SK-N-SH (cell line): ENCODE data around the gene FMN2. TPM values are rescaled to one million over a fixed set of nuclear protein-coding genes. Genes with fewer than 3 reads are reported as not detected.

ENCODE experiments used
- CTCF ChIA-PET: fragments of 300-600, 350-600 bp; formaldehyde crosslinking; extraction: SDS; loops from one replicate; lab custom pipeline; 2021; lab: Yijun Ruan, JAX
- POLR2A ChIA-PET: fragments of 350-600 bp; sonication (Branson Sonifier 250); formaldehyde crosslinking; extraction: SDS; loops from one replicate; lab custom pipeline; 2020; ENCODE audit warnings: antibody characterized with exemption, inconsistent platforms; lab: Yijun Ruan, JAX
- DNase-seq: peaks from one replicate; pipeline ENCODE4 v3.0.0; 2012
- H2AFZ ChIP-seq: fragments of 200-600 bp; sonication (generic); 2 replicates; pipeline ENCODE4 v1.8.1; 2016; ENCODE audit warnings: antibody characterized with exemption, mild to moderate bottlenecking, low read depth
- H3F3A ChIP-seq: fragments of 200-600 bp; sonication (generic); replicated peaks from 2 replicates; pipeline ENCODE3; 2016; ENCODE audit warnings: antibody characterized with exemption, mild to moderate bottlenecking; ENCODE audit not compliant: insufficient read depth
- H3K27ac ChIP-seq, 2 experiments: fragments of 200-500 bp in 1 of 2; fragments of 200-600 bp in 1 of 2; sonication (Bioruptor generic) in 1 of 2; sonication (generic), shearing (Covaris generic) in 1 of 2; 2 replicates each; pipeline versions ENCODE4 v1.5.1 to v1.6.1; 2014 to 2016; ENCODE audit warnings: low read depth in 2 of 2, inconsistent platforms in 1 of 2, low read length in 1 of 2, mild to moderate bottlenecking in 1 of 2, mixed read lengths in 1 of 2
- H3K27me3 ChIP-seq: fragments of 200-600 bp; sonication (generic), shearing (Covaris generic); 2 replicates; pipeline ENCODE4 v1.6.1; 2016; ENCODE audit warnings: mixed run types; ENCODE audit not compliant: insufficient read depth
- H3K36me3 ChIP-seq, 2 experiments: fragments of 200-500 bp in 1 of 2; fragments of 200-600 bp in 1 of 2; sonication (Bioruptor generic) in 1 of 2; sonication (generic) in 1 of 2; replicated peaks in 1 of 2; 2 replicates each; pipeline versions ENCODE3 to v1.5.1; 2014 to 2016; ENCODE audit warnings: low read length in 1 of 2, mild to moderate bottlenecking in 1 of 2; ENCODE audit not compliant: insufficient read depth in 2 of 2, control insufficient read depth in 1 of 2
- H3K4me1 ChIP-seq, 2 experiments: fragments of 200-500 bp in 1 of 2; fragments of 200-600 bp in 1 of 2; sonication (Bioruptor generic) in 1 of 2; sonication (generic), shearing (Covaris generic) in 1 of 2; 2 replicates each; pipeline versions ENCODE4 v1.5.1 to v1.6.1; 2014 to 2016; ENCODE audit warnings: low read depth in 1 of 2, low read length in 1 of 2, mixed run types in 1 of 2; ENCODE audit not compliant: insufficient read depth in 2 of 2, control insufficient read depth in 1 of 2
- H3K4me2 ChIP-seq: fragments of 200-600 bp; sonication (generic), shearing (Covaris generic); 2 replicates; pipeline ENCODE4 v1.6.1; 2017; ENCODE audit warnings: mixed run types
- H3K4me3 ChIP-seq, 2 experiments: fragments of 200-500 bp in 1 of 2; fragments of 200-600 bp in 1 of 2; sonication (Bioruptor generic) in 1 of 2; sonication (generic), shearing (Covaris generic) in 1 of 2; 2 replicates each; pipeline versions ENCODE4 v1.5.1 to v1.8.1; 2014 to 2016; ENCODE audit warnings: low read depth in 2 of 2, inconsistent platforms in 1 of 2, low read length in 1 of 2, mild to moderate bottlenecking in 1 of 2, mixed read lengths in 1 of 2, moderate library complexity in 1 of 2
- H3K79me2 ChIP-seq: fragments of 200-600 bp; sonication (generic); 2 replicates; pipeline ENCODE4 v1.8.1; 2017; ENCODE audit warnings: mild to moderate bottlenecking; ENCODE audit not compliant: insufficient read depth
- H3K9ac ChIP-seq: fragments of 200-600 bp; sonication (generic); 2 replicates; pipeline ENCODE4 v1.6.1; 2017; ENCODE audit warnings: mixed run types
- H3K9me2 ChIP-seq: fragments of 200-600 bp; sonication (generic); 2 replicates; pipeline ENCODE4 v1.6.1; 2017; ENCODE audit warnings: mixed run types
- H3K9me3 ChIP-seq: fragments of 200-600 bp; sonication (generic); 2 replicates; pipeline ENCODE4 v1.6.1; 2017; ENCODE audit warnings: mixed run types, mild to moderate bottlenecking, moderate library complexity
- H4K20me1 ChIP-seq: fragments of 200-600 bp; sonication (generic); 2 replicates; pipeline ENCODE4 v1.6.1; 2017; ENCODE audit warnings: mild to moderate bottlenecking, mixed run types; ENCODE audit not compliant: insufficient read depth
- CHD2 ChIP-seq: fragments of 150-350 bp; IDR thresholded peaks from 2 replicates; pipeline ENCODE4 v1.6.1; 2018; ENCODE audit warnings: low read length; ENCODE audit not compliant: partially characterized antibody
- ELF1 ChIP-seq: IDR thresholded peaks from 2 replicates; pipeline ENCODE4 v1.4.0; 2012
- EP300 ChIP-seq, 2 experiments: IDR thresholded peaks; 2 replicates each; pipeline versions ENCODE4 v1.4.0 to v1.6.1; 2012; ENCODE audit warnings: borderline replicate concordance in 1 of 2, low read depth in 1 of 2, low read length in 1 of 2
- EZH2phosphoT487 ChIP-seq: fragments of 200-600 bp; sonication (generic); IDR thresholded peaks from 2 replicates; pipeline ENCODE4 v1.6.1; 2017; ENCODE audit warnings: low read depth, mixed run types, mild to moderate bottlenecking, antibody characterized with exemption, moderate library complexity, borderline replicate concordance
- FOSL2 ChIP-seq: IDR thresholded peaks from 2 replicates; pipeline ENCODE4 v1.4.0; 2012; ENCODE audit warnings: low read depth, mild to moderate bottlenecking, moderate library complexity, borderline replicate concordance
- FOXJ3 ChIP-seq: sonication (generic); formaldehyde crosslinking; IDR thresholded peaks from 2 replicates; pipeline ENCODE4 v1.5.1; 2020; ENCODE audit warnings: mild to moderate bottlenecking, missing genetic modification reagents
- FOXM1 ChIP-seq: IDR thresholded peaks from 2 replicates; pipeline ENCODE4 v1.4.0; 2012; ENCODE audit warnings: low read depth, mild to moderate bottlenecking
- GABPA ChIP-seq: IDR thresholded peaks from 2 replicates; pipeline ENCODE4 v1.4.0; 2012; ENCODE audit warnings: low read depth, mild to moderate bottlenecking
- GATA2 ChIP-seq: sonication (generic); formaldehyde crosslinking; IDR thresholded peaks from 2 replicates; pipeline ENCODE4 v1.5.0; 2020; ENCODE audit warnings: mild to moderate bottlenecking, missing genetic modification reagents
- IRF3 ChIP-seq: fragments of 150-350 bp; IDR thresholded peaks from 2 replicates; pipeline ENCODE4 v1.6.1; 2016; ENCODE audit warnings: mild to moderate bottlenecking, low read depth, low read length
- JUND ChIP-seq: IDR thresholded peaks from 2 replicates; pipeline ENCODE4 v1.4.0; 2012
- MXI1 ChIP-seq: IDR thresholded peaks from 2 replicates; pipeline ENCODE4 v1.6.1; 2012; ENCODE audit warnings: mild to moderate bottlenecking, low read depth, low read length, improper control_type of control experiment
- NFIC ChIP-seq: IDR thresholded peaks from 2 replicates; pipeline ENCODE4 v1.4.0; 2012; ENCODE audit warnings: borderline replicate concordance
- NRF1 ChIP-seq: IDR thresholded peaks from 2 replicates; pipeline ENCODE4 v1.6.1; 2012; ENCODE audit warnings: low read depth, mild to moderate bottlenecking, low read length
- POLR2AphosphoS5 ChIP-seq: IDR thresholded peaks from 2 replicates; pipeline ENCODE4 v1.6.1; 2012; ENCODE audit warnings: low read depth, low read length
- RAD21 ChIP-seq: IDR thresholded peaks from 2 replicates; pipeline ENCODE4 v1.6.1; 2012; ENCODE audit warnings: mild to moderate bottlenecking, low read length
- RCOR1 ChIP-seq: fragments of 150-350 bp; IDR thresholded peaks from 2 replicates; pipeline ENCODE4 v1.6.1; 2017; ENCODE audit warnings: antibody characterized with exemption, low read length
- RFX5 ChIP-seq: IDR thresholded peaks from 2 replicates; pipeline ENCODE4 v1.6.1; 2012; ENCODE audit warnings: mild to moderate bottlenecking, improper control_type of control experiment, low read length
- SIN3A ChIP-seq: IDR thresholded peaks from 2 replicates; pipeline ENCODE4 v1.6.1; 2012; ENCODE audit warnings: low read depth, mild to moderate bottlenecking, low read length, moderate library complexity, borderline replicate concordance
- SMC3 ChIP-seq: IDR thresholded peaks from 2 replicates; pipeline ENCODE4 v1.6.1; 2012; ENCODE audit warnings: low read depth, low read length, improper control_type of control experiment
- TCF12 ChIP-seq: IDR thresholded peaks from 2 replicates; pipeline ENCODE4 v1.4.0; 2012
- TEAD4 ChIP-seq: IDR thresholded peaks from 2 replicates; pipeline ENCODE4 v1.4.0; 2012; ENCODE audit warnings: mild to moderate bottlenecking, borderline replicate concordance; ENCODE audit not compliant: insufficient read depth
- USF1 ChIP-seq: IDR thresholded peaks from 2 replicates; pipeline ENCODE4 v1.4.0; 2012; ENCODE audit warnings: low read depth, borderline replicate concordance
- USF2 ChIP-seq: fragments of 150-350 bp; IDR thresholded peaks from 2 replicates; pipeline ENCODE4 v1.6.1; 2017; ENCODE audit warnings: antibody characterized with exemption, low read length, low read depth, borderline replicate concordance
- YY1 ChIP-seq: IDR thresholded peaks from 2 replicates; pipeline ENCODE4 v1.4.0; 2012; ENCODE audit warnings: low read depth, mild to moderate bottlenecking
- WGBS: methylation state at CpG from one replicate; pipeline ENCODE4 v1.1.6; 2017; ENCODE audit warnings: low lambda C conversion rate; 5-methylcytosine and 5-hydroxymethylcytosine counted together
- polyA plus RNA-seq, 3 experiments: library from polyadenylated mRNA; depleted of rRNA; stranded (reverse); fragments of >200 nt; gene quantifications; 2 replicates each; pipeline ENCODE4 v1.2.3, GENCODE V29; 2012
- TF ChIP-seq, protein P1 (sequence below): IDR thresholded peaks from 2 replicates; pipeline ENCODE4 v1.4.0; 2012; ENCODE audit warnings: low read depth
- TF ChIP-seq, protein P2 (sequence below): IDR thresholded peaks from 2 replicates; pipeline ENCODE4 v1.4.0; 2012; ENCODE audit warnings: low read depth, borderline replicate concordance
- TF ChIP-seq, protein P3 (sequence below): fragments of 200-600 bp; sonication (generic); IDR thresholded peaks from 2 replicates; pipeline ENCODE4 v1.6.1; 2017; ENCODE audit warnings: antibody characterized with exemption, mild to moderate bottlenecking, moderate library complexity

The FMN2 gene
- polyA plus RNA-seq, 1 of the 3 experiments (the other 2 are of a cell fraction), result 7.2 TPM

DNA sequence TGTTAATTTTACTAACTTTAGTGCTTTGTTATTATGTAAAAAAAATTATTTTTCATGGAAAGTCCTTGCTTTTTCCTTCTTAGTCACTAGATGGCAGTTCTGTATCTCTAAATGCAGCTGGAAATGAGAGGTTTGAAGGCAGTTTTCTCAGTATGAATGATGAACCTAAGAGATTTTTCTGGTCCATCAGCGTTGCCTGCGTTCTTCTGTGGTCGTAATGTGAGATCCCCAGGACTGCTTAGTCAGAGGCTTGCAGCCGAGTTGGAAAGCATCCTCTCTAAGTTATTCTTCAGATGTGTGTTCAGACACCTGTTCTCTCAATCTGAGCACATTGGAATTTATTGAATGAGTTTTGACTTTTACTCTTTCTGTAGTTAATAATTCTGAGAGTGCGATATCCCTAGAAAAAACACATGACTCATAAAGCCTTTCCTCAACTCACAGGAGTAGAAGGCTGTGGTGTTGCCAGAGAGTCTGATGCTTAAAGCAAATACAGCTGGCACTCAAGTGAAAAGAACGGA is 99.3 kb downstream of the FMN2 start:
- Histone ChIP-seq H3F3A (peaks cover 63% of the 10 kb centered on the region), H3K9me2 (no peaks in the 10 kb centered on the region), H3K9ac (no peak overlapping the region), H3K4me2 (peak overlapping the region; percentile 3; the same call in 1 of the 2 replicates), H3K4me3 (no peak overlapping the region), H3K36me3 (peaks cover 7 to 16% of the 10 kb centered on the region in 2 experiments), H3K9me3 (no peaks in the 10 kb centered on the region), H4K20me1 (no peaks in the 10 kb centered on the region), H2AFZ (no peak overlapping the region), H3K27ac (peak overlapping the region; percentile 57 to 75), H3K79me2 (peaks cover 20% of the 10 kb centered on the region), H3K27me3 (no peaks in the 10 kb centered on the region), H3K4me1 (peaks cover 15 to 33% of the 10 kb centered on the region in 2 experiments; a peak in 3 of 4 replicates)
- ChIA-PET CTCF (interaction anchor here (0.6 to 1.9 kb wide), 22 partner anchors 9 to 541 kb away, joined by 3 to 32 read pairs (median 4); partner anchors contain the start of gene GREM2), POLR2A (no interaction called here)
- WGBS, result 2% methylated on average over 6 of the region's 6 CpGs
- DNase-seq, result peak; percentile 49
- TF ChIP-seq USF1, result no peak
- TF ChIP-seq TCF12, result peak; percentile 97
- TF ChIP-seq SIN3A, result peak; percentile 26; the same call in 1 of the 2 replicates
- no peak for TF ChIP-seq ELF1
- TF ChIP-seq JUND, result peak; percentile 81
- no peak for TF ChIP-seq MXI1
- TF ChIP-seq, protein P1, sequence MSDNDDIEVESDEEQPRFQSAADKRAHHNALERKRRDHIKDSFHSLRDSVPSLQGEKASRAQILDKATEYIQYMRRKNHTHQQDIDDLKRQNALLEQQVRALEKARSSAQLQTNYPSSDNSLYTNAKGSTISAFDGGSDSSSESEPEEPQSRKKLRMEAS, result peak; percentile 77
- TF ChIP-seq POLR2AphosphoS5, result peak; percentile 45; the same call in 1 of the 2 replicates
- peak; percentile 68; the same call in 1 of the 2 replicates for TF ChIP-seq FOXM1
- no peak for TF ChIP-seq RCOR1
- no peak for TF ChIP-seq GATA2 (CRISPR knock-in tag)
- TF ChIP-seq RFX5, result no peak; the same call in 1 of the 2 replicates
- peak; percentile 61; the same call in 1 of the 2 replicates for TF ChIP-seq FOSL2
- TF ChIP-seq IRF3, result no peak
- no peak; the same call in 1 of the 2 replicates for TF ChIP-seq GABPA
- 0 out of 2 replicates have a peak, but pooled peaks have one; percentile 7 for TF ChIP-seq NRF1
- TF ChIP-seq USF2, result no peak
- TF ChIP-seq TEAD4, result peak; percentile 87
- peak; percentile 85 for TF ChIP-seq SMC3
- TF ChIP-seq, protein P2, sequence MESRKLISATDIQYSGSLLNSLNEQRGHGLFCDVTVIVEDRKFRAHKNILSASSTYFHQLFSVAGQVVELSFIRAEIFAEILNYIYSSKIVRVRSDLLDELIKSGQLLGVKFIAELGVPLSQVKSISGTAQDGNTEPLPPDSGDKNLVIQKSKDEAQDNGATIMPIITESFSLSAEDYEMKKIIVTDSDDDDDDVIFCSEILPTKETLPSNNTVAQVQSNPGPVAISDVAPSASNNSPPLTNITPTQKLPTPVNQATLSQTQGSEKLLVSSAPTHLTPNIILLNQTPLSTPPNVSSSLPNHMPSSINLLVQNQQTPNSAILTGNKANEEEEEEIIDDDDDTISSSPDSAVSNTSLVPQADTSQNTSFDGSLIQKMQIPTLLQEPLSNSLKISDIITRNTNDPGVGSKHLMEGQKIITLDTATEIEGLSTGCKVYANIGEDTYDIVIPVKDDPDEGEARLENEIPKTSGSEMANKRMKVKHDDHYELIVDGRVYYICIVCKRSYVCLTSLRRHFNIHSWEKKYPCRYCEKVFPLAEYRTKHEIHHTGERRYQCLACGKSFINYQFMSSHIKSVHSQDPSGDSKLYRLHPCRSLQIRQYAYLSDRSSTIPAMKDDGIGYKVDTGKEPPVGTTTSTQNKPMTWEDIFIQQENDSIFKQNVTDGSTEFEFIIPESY, result peak; percentile 69; the same call in 1 of the 2 replicates
- no peak for TF ChIP-seq YY1
- TF ChIP-seq FOXJ3, result no peak
- TF ChIP-seq EP300 (IDR thresholded peaks at IDR 0.05; ENCODE audit: borderline replicate concordance in 1 of 2, low read depth in 1 of 2, low read length in 1 of 2), result peak; percentile 20 to 91; a peak in 3 of 4 replicates
- peak; percentile 91 for TF ChIP-seq RAD21
- TF ChIP-seq, protein P3, sequence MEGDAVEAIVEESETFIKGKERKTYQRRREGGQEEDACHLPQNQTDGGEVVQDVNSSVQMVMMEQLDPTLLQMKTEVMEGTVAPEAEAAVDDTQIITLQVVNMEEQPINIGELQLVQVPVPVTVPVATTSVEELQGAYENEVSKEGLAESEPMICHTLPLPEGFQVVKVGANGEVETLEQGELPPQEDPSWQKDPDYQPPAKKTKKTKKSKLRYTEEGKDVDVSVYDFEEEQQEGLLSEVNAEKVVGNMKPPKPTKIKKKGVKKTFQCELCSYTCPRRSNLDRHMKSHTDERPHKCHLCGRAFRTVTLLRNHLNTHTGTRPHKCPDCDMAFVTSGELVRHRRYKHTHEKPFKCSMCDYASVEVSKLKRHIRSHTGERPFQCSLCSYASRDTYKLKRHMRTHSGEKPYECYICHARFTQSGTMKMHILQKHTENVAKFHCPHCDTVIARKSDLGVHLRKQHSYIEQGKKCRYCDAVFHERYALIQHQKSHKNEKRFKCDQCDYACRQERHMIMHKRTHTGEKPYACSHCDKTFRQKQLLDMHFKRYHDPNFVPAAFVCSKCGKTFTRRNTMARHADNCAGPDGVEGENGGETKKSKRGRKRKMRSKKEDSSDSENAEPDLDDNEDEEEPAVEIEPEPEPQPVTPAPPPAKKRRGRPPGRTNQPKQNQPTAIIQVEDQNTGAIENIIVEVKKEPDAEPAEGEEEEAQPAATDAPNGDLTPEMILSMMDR, result peak; percentile 90
- TF ChIP-seq CHD2, result peak; percentile 11
- peak; percentile 81; the same call in 1 of the 2 replicates for TF ChIP-seq NFIC
- no peak for TF ChIP-seq EZH2phosphoT487
